ENCODE results near the gene GRAMD2B. TPM values are rescaled to one million over a fixed set of nuclear protein-coding genes. Genes with fewer than 3 reads are reported as not detected.
A peak's percentile ranks its signal among the peaks of the same experiment; 100 is the strongest.

The GRAMD2B gene
- total RNA-seq, 1 experiment from 2014 or later: 11.1 TPM

DNA sequence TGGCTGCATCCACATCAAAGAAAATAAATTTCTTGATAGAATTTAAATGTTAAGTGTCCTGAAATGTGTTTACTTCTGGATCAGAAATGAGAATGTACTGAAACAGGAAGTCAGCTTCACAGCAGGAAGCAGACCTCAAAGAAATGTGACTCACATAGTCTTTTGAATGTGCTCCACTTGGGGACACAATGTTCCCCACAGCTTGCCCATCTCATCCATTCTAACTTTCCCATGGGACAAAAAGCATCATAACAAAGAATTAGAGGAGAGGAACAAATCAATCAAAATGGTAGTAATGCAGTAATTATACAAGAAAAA, 85.7 kb downstream of the GRAMD2B start:
- TF ChIP-seq CTCF (IDR thresholded peaks at IDR 0.05; ENCODE audit: unreplicated experiment): no peak
- Mint-ChIP-seq H3K27me3 (ENCODE audit: insufficient read depth, unreplicated experiment) (no peaks in the 10 kb centered on the region), H3K4me3 (ENCODE audit: unreplicated experiment) (no peak overlapping the region), H3K9me3 (ENCODE audit: unreplicated experiment) (no peaks in the 10 kb centered on the region), H3K36me3 (ENCODE audit: insufficient read depth, unreplicated experiment) (no peaks in the 10 kb centered on the region), H3K27ac (ENCODE audit: low read depth, unreplicated experiment) (peak overlapping the region; percentile 84), H3K4me1 (ENCODE audit: insufficient read depth, unreplicated experiment) (peaks cover 14% of the 10 kb centered on the region)
- ChIA-PET CTCF (interaction anchor here (0.8 kb wide), 1 partner anchor 157 kb away, joined by 3 read pairs; no protein-coding TSS in a partner anchor), POLR2A (interaction anchor here (0.7 to 1.1 kb wide), 3 partner anchors 11 to 85 kb away, joined by 3 to 4 read pairs (median 3); no protein-coding TSS in a partner anchor)
- DNase-seq (ENCODE audit: unreplicated experiment): peak; percentile 58
- intact Hi-C loops (cut with micrococcal nuclease): no loop called here
- BruUV-seq (replicated peaks): no TSS peak

DNA sequence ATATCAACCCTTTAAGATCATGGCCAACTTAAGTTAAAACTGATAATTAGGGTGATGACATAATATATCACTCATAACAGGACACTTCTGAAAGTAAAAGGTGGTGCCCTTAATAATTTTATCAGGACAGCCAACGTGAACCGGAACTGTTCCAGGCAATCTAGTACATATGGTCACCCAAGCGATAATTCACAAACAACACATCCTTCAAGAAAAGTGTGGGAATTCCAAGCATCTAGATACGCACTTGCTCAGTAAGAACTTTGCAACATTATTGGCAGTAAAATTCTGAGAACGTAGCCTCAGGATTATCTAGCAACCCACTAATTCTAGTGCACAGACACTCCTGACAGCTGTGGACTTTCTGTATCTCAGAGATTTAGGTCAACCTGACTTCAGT, 86.1 kb downstream of the GRAMD2B start:
- ChIA-PET CTCF (interaction anchor here (0.8 kb wide), 1 partner anchor 157 kb away, joined by 3 read pairs; no protein-coding TSS in a partner anchor), POLR2A (interaction anchor here (0.7 to 1.1 kb wide), 5 partner anchors 10 to 138 kb away, joined by 3 to 4 read pairs (median 3); partner anchors contain the start of gene GRAMD2B)
- Mint-ChIP-seq H3K36me3 (ENCODE audit: insufficient read depth, unreplicated experiment) (no peaks in the 10 kb centered on the region), H3K27ac (ENCODE audit: low read depth, unreplicated experiment) (peak overlapping the region; percentile 84), H3K4me3 (ENCODE audit: unreplicated experiment) (no peak overlapping the region), H3K4me1 (ENCODE audit: insufficient read depth, unreplicated experiment) (peaks cover 14% of the 10 kb centered on the region), H3K9me3 (ENCODE audit: unreplicated experiment) (no peaks in the 10 kb centered on the region), H3K27me3 (ENCODE audit: insufficient read depth, unreplicated experiment) (no peaks in the 10 kb centered on the region)
- no peak for DNase-seq (ENCODE audit: unreplicated experiment)
- intact Hi-C loops (cut with micrococcal nuclease): no loop called here
- no peak for TF ChIP-seq CTCF (IDR thresholded peaks at IDR 0.05; ENCODE audit: unreplicated experiment)
- BruUV-seq (replicated peaks): no TSS peak

- Mint-ChIP-seq H3K4me1 (ENCODE audit: insufficient read depth, unreplicated experiment) (peaks cover 26% of the 10 kb centered on the region), H3K4me3 (ENCODE audit: unreplicated experiment) (no peak overlapping the region), H3K9me3 (ENCODE audit: unreplicated experiment) (no peaks in the 10 kb centered on the region), H3K27me3 (ENCODE audit: insufficient read depth, unreplicated experiment) (no peaks in the 10 kb centered on the region), H3K36me3 (ENCODE audit: insufficient read depth, unreplicated experiment) (no peaks in the 10 kb centered on the region), H3K27ac (ENCODE audit: low read depth, unreplicated experiment) (no peak overlapping the region)
- CTCF ChIA-PET: interaction anchor here (0.6 to 2.3 kb wide), 2 partner anchors 12 to 14 kb away, joined by 3 to 27 read pairs; no protein-coding TSS in a partner anchor
- TF ChIP-seq CTCF (IDR thresholded peaks at IDR 0.05; ENCODE audit: unreplicated experiment): no peak
- no TSS peak for BruUV-seq (replicated peaks)
- DNase-seq (ENCODE audit: unreplicated experiment): no peak
- intact Hi-C loops (cut with micrococcal nuclease): no loop called here
- POLR2A ChIA-PET: interaction anchor here (1.0 to 1.6 kb wide), 2 partner anchors 13 to 19 kb away, joined by 3 to 8 read pairs; no protein-coding TSS in a partner anchor
Measured at GRCh38 chr5:126511961-126512360, 88.8 kb downstream of the GRAMD2B start.

DNA sequence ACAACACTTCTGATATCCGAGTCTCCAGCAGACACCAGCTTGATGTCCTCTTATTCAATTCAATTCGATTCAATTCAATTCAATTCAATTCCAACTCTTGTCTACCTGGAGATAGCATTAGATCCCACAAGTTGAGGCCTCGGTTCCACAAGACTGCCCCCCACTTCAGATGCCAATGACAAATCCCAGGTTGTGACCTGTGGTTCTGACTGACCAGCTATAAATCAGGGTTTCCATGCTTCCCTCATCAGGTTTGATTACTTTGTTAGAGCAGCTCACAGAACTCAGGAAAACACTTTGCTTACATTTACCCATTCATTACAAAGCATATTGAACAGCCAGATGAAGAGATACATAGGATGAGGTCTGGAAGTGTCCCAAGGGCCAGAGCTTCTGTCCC, 89.2 kb downstream of the GRAMD2B start:
- peaks cover 26% of the 10 kb centered on the region for H3K4me1 Mint-ChIP-seq (ENCODE audit: insufficient read depth, unreplicated experiment)
- ChIA-PET CTCF (interaction anchor here (0.6 to 2.3 kb wide), 3 partner anchors 12 to 18 kb away, joined by 3 to 27 read pairs (median 3); no protein-coding TSS in a partner anchor), POLR2A (interaction anchor here (1.0 to 1.6 kb wide), 2 partner anchors 13 to 19 kb away, joined by 3 to 8 read pairs; no protein-coding TSS in a partner anchor)
- BruUV-seq (replicated peaks): no TSS peak
- no peak for DNase-seq (ENCODE audit: unreplicated experiment)
- H3K27ac Mint-ChIP-seq (ENCODE audit: low read depth, unreplicated experiment): no peak overlapping the region
- H3K27me3 Mint-ChIP-seq (ENCODE audit: insufficient read depth, unreplicated experiment): no peaks in the 10 kb centered on the region
- H3K9me3 Mint-ChIP-seq (ENCODE audit: unreplicated experiment): no peaks in the 10 kb centered on the region
- H3K36me3 Mint-ChIP-seq (ENCODE audit: insufficient read depth, unreplicated experiment): no peaks in the 10 kb centered on the region
- intact Hi-C loops (cut with micrococcal nuclease): no loop called here
- TF ChIP-seq CTCF (IDR thresholded peaks at IDR 0.05; ENCODE audit: unreplicated experiment): no peak
- H3K4me3 Mint-ChIP-seq (ENCODE audit: unreplicated experiment): no peak overlapping the region
